NCI-H69 (cell line): Measurements from ENCODE around the gene FNIP2.
A peak's percentile ranks its signal among the peaks of the same experiment; 100 is the strongest.

ENCODE experiments used
- DNase-seq: peaks from one replicate; lab custom pipeline; 2025; lab: John Stamatoyannopoulos, UW

Gene FNIP2

GRCh38 chr4:158837527-158838141 lies 68.8 kb downstream of the FNIP2 start:
- DNase-seq, result no peak

DNA sequence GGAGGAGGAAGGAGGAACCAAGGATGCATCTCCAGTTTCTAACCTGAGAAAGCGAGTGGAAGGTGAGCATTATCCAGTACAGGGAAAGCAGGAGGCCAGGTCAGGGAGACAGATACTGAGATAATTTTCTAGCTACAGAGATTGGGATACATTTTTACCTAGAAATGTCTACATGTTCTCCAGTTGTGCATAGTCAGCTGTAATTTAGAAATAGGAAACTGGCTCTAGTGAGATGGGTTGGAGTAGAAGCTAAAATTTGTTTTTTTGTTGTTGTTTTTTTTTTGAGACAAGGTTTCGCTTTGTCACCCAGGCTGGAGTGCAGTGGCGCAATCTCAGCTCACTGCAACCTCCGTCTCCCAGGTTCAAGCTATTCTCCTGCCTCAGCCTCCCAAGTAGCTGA lies 71.3 kb downstream of the FNIP2 start:
- no peak for DNase-seq

DNA sequence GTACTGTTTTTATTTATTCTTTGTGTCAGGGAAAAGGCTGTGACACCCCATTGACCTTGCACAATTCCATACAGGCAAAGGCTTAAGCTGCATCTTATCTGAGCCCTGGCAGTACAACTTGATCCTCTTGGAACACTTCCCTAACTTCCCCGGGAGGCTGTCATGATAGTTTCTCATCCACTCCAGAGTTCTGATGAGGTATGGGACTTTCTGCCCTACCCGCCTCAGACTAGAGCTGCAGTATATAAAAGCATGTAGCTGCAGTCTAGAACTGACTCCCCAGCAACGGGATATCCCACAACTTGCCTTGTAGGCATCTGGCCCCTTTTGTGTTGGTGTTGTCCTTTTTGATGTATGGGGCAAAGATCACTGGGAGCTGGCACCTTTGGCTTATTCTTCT lies 72.7 kb downstream of the FNIP2 start:
- DNase-seq, result no peak

- no peak for DNase-seq
Measured at GRCh38 chr4:158845311-158846041, 76.7 kb downstream of the FNIP2 start.

GRCh38 chr4:158847535-158847934 lies 78.7 kb downstream of the FNIP2 start:
- no peak for DNase-seq

DNA sequence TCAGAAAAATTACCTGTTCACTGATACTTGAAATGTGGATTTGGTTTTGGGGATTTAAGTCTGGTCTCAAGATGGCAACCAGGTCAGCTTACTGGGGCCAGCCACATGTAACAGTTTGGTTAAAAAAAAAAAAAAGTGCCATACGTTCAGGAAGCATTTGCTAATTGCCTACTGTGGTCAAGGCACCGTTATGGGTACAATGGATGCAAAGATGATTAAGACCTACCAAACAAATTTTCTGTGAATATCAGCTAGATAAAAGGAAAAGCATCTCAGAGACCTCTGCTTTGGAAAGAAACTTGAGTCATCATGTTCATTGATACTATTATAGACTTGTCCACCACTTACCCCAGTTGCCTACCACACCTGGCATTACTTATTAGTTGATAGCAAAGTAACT lies 80.9 kb downstream of the FNIP2 start:
- DNase-seq, result no peak

DNA sequence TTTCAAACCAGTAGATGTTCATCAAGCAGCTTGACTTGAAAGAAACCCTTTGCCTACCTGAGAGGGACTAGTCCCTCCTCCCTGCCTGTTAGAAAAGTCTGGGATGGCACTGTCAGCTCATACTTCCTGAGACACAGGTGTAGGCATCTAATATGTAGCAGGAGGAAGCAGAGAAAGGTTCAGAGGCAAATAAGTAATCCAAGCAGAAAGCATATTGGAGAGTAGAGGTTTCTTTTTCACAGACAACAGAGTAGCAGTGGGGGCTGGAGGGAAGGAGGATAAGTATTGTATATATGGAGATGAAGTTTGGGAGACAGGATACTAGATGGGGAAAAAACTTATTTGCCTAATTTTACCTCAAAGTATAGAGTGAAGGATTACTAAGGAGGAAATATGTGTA lies 81.5 kb downstream of the FNIP2 start:
- DNase-seq, result peak; percentile 6

- DNase-seq, result peak; percentile 30
Measured at GRCh38 chr4:158850800-158851644, 82.2 kb downstream of the FNIP2 start.

DNA sequence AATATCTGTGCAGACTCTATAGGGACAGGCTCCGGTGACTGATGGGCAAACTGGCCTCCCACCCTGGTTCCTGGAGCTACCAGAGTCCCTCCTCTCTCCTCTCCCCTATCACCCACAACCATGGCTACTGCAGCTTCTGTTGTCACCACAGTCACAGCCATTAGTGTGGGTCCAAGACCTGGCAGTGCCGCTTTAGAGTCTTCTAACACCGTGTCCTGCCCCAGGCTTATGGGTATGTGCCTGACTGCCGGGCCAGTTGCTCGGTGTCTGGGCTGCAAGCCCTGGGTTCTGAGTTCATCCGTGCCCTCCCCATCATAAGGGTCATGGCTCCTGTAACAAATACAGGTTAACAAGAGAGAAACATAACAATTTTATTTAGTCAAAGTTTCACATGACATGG lies 85.4 kb downstream of the FNIP2 start:
- no peak for DNase-seq

DNA sequence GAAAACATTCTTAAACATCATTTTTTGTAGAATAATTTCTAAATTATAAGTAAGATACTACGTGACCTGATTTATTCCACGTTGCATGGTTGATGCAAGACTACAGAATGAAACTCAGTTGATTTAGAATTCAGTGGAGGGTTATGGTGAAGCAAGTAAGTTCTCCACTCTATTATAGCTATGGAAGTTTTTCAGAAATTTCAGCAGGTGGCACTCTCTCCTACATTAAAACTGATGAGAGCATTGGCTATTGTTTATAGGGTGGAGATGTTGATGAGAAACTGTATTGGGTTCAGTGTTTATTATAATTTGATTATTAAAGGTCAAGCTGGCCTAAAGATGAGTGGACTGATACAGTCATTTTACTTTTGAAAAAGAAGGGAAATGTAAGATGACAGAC lies 88.0 kb downstream of the FNIP2 start:
- DNase-seq, result peak; percentile 39

- DNase-seq, result no peak
Measured at GRCh38 chr4:158857951-158858350, 89.1 kb downstream of the FNIP2 start.

- no peak for DNase-seq
Measured at GRCh38 chr4:158858410-158859199, 89.8 kb downstream of the FNIP2 start.

DNA sequence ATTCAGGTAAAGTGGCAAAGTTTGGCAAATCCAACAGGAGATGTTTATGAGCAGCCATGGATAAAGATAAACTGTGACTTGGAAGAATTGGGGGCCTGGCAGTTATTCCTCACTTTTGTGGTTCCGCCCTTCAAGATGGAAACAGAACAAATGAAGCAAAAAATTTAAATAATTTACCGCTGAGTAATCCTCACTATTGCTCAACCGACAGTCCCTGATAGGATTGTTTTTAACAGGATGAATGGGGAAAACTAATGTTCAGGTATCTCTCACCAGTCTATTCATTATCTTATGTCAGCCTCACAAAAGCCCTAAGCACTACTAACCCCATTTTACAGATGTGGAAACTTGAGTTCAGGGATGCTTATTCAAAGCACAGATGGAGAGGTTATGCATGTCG lies 90.8 kb downstream of the FNIP2 start:
- no peak for DNase-seq

DNA sequence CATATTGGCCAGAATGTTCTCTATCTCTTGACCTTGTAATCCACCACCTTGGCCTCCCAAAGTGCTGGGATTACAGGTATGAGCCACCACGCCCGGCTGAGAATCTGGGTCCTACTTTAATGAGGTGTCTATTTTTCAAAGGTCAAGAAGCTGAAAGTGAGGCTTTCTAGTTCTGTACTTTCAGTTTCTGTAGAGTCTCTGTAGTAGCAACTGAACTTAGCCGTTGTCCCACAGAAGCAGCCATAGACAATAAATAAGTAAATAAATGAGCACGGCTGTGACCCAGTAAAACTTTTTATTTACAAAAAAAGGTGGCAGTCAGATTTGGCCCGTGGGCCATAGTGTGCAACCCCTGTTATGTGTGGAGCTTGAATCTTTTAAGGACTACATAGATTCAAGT lies 92.0 kb downstream of the FNIP2 start:
- DNase-seq, result no peak

GRCh38 chr4:158861281-158861680 lies 92.5 kb downstream of the FNIP2 start:
- DNase-seq, result no peak

- DNase-seq, result no peak
Measured at GRCh38 chr4:158861766-158862165, 92.9 kb downstream of the FNIP2 start.

DNA sequence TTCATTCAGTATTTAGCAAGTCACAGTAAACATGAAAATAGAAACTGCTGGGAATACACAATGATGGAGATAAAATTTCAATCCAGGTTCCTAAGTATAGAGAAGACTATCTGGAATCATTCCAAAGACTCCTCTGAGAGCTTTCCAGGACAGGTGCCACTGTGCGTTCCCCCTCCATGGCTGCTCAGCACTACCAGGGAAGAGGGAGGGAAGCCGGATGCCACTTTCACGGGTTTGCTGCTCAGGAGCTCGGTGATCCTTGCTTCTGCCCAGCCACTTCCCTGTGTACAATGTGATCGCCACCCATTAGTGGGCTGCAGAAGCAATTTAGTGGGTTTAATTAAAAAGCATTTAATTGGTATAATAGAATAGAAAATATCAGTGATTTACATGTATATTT lies 94.5 kb downstream of the FNIP2 start:
- DNase-seq, result no peak

DNA sequence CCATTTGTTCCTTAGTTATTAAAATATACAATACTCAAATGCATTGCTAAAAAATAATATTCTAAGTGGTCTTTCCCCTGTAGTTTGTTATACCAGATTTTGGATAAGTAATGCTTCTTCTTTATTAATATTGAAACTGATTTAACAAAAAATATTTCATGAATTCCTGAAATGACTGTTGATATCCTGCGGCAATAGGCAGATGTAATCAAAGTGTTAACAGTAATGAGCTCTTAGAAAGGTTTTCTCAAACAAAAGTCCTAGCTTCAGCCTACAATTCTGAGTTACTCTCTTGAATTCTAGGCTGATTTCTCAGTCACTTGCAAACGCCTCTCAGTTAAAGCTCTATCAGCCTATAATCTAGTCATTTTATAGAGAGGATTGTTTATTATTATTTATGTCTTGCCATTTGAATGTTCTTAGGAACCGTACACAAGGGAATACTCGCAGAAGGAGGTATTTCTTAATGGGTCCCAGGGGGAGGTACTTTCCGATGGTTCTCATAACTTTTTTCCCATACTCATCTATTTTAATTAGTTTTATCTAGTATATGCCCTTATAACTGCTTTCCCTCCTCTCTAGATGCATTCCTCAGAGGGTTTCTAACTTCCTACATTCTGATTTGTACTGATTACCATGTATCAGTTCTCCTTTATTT lies 96.8 kb downstream of the FNIP2 start:
- no peak for DNase-seq

GRCh38 chr4:158869001-158869400 lies 100.2 kb downstream of the FNIP2 start:
- DNase-seq, result no peak

- DNase-seq, result no peak
Measured at GRCh38 chr4:158869761-158870160, 100.9 kb downstream of the FNIP2 start.

DNA sequence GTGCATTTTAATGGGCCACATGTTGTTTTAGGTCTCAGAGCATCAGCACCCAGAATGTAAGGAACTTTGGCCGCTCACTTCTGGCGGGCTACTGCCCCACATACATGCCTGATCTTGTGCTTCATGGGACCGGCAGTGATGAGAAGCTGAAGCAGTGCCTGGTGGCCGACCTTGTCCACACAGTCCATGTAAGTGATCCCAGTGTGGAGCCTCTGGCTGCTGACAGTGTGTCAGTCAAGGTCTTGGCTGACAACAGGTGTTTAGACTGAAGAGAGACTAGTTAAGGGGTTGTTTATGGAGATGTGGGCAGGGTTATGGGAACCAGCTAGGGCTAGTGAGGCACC lies 101.4 kb downstream of the FNIP2 start:
- no peak for DNase-seq
